ENCODE data around the gene FHAD1.
"Not testable (repeated sequence)": the region's sequence is repeated elsewhere in the genome, so short reads cannot be mapped to it uniquely, and the experiment has no call there.

- not testable (repeated sequence) for TF ChIP-seq CTCF (IDR thresholded peaks at IDR 0.05; ENCODE audit: low read depth, low read length, missing input control); SP1 (IDR thresholded peaks at IDR 0.05)
These were observed 142.8 kb downstream of the FHAD1 start for GRCh38 chr1:15389828-15390227.

Data from liver (tissue), 3 donors.